ENCODE data around the gene TOM1L2.

TOM1L2 gene

DNA sequence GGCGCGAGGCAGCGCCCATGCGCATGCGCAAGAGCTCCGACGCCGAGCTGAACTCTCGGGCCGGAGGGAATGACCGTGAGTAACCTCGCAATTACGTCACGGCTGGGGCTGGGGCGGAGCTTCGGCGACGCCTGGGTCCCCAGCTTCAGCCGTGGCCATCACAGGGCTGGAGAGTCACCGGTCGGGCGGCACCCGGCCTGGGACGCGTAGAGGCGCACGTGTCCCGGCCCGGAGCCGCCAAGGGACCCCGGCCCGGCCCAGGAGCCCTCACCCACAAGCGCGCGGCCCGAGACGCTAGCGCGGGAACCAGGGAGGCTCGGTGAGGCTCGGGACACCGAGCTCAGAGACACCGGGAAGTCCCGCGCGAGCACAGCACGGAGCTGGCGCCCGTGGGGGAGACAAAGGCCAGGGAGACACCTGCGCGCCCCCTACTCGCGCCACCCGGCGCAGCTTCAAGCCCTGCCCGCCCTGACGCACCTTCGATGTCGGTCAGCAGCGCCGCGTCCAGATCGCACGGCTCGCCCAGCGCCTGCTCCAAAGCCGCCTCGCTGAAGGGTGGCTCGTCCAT, 135.9 kb downstream of the TOM1L2 start:
- peaks cover 46% of the 10 kb centered on the region for H4K20me1 ChIP-seq
- peaks cover 92% of the 10 kb centered on the region for H3K4me1 ChIP-seq
- peak overlapping the region; percentile 100 for H3K4me3 ChIP-seq
- peak overlapping the region; percentile 100 for H3K4me2 ChIP-seq
- H3K9ac ChIP-seq = peak overlapping the region; percentile 100
- no peaks in the 10 kb centered on the region for H3K9me3 ChIP-seq
- H3K27me3 ChIP-seq = no peaks in the 10 kb centered on the region
- H3K27ac ChIP-seq = peak overlapping the region; percentile 100
- peak; percentile 38; the same call in 1 of the 2 replicates for TF ChIP-seq Cebpa-rat (IDR thresholded peaks at IDR 0.05)
- H3K36me3 ChIP-seq = peaks cover 26% of the 10 kb centered on the region

DNA sequence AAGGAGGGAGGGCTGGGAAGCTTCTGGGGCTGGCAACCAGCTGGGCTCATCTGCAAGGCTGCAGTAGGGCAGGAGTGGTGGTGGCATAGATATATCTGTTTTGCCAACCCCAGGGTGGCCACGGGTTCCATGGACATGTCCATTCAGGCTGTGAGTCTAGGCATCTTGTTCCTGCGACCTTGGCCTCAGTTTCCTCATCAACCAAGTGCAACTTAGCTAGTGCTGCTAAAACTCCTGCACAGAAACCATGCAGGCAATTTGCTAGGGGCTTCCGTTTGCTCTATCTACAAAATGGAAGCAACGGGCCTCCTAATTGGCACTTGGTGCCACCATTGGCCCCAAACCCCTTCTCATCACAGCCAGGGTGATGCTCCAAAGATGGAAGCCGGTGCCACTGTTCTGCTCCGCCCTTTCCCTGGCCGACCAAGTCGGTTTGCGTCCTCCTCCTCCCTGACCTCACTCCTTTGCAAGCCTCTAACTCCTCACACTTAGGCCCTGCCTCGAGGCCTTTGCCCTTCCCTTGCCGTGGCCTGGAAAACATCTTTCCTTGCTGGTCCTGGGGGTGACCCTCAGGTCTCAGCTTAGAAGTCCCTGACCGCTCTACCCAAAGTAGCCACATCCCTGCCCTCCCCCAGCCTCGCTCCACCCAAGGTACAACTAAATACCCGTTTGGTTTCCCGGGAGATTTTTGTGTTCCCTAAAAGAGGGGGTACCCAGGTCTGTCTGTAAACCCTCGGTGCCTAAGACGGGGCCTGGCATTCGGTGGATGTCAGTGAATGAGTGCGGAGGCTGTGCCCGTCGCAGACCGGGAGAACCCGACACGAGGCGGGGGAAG, 136.6 kb downstream of the TOM1L2 start:
- peaks cover 92% of the 10 kb centered on the region for H3K4me1 ChIP-seq
- no peak for TF ChIP-seq Cebpa-rat (IDR thresholded peaks at IDR 0.05)
- peak overlapping the region; percentile 100 for H3K9ac ChIP-seq
- peak overlapping the region; percentile 100 for H3K27ac ChIP-seq
- H3K4me2 ChIP-seq = peak overlapping the region; percentile 100
- H3K27me3 ChIP-seq = no peaks in the 10 kb centered on the region
- H4K20me1 ChIP-seq = peaks cover 53% of the 10 kb centered on the region
- peak overlapping the region; percentile 100 for H3K4me3 ChIP-seq
- H3K9me3 ChIP-seq = no peaks in the 10 kb centered on the region
- H3K36me3 ChIP-seq = peaks cover 33% of the 10 kb centered on the region

DNA sequence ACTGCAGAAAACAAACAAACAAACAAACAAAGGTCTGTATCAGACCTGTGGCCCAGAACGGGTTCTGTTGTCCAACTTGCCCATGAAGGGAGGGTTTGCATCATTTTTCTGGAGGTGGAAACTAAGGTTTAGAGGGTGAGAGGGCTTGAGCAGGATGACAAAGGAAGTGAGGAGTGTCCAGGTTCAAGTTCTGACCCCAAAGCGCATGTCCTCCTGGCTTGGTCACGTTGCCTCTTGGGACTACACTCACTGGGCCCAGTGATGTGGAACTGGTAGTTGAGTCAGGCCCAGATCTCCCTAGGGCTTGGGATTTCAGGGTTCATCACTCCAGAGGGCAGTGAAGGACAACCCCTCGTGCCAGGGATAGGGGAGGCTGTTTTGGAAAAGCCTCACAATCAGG, 137.2 kb downstream of the TOM1L2 start:
- H4K20me1 ChIP-seq = peaks cover 59% of the 10 kb centered on the region
- peak overlapping the region; percentile 100 for H3K27ac ChIP-seq
- H3K27me3 ChIP-seq = no peaks in the 10 kb centered on the region
- H3K36me3 ChIP-seq = peaks cover 39% of the 10 kb centered on the region
- peaks cover 92% of the 10 kb centered on the region for H3K4me1 ChIP-seq
- peak overlapping the region; percentile 100 for H3K4me3 ChIP-seq
- no peak for TF ChIP-seq Cebpa-rat (IDR thresholded peaks at IDR 0.05)
- H3K4me2 ChIP-seq = peak overlapping the region; percentile 100
- no peaks in the 10 kb centered on the region for H3K9me3 ChIP-seq
- peak overlapping the region; percentile 100 for H3K9ac ChIP-seq

DNA sequence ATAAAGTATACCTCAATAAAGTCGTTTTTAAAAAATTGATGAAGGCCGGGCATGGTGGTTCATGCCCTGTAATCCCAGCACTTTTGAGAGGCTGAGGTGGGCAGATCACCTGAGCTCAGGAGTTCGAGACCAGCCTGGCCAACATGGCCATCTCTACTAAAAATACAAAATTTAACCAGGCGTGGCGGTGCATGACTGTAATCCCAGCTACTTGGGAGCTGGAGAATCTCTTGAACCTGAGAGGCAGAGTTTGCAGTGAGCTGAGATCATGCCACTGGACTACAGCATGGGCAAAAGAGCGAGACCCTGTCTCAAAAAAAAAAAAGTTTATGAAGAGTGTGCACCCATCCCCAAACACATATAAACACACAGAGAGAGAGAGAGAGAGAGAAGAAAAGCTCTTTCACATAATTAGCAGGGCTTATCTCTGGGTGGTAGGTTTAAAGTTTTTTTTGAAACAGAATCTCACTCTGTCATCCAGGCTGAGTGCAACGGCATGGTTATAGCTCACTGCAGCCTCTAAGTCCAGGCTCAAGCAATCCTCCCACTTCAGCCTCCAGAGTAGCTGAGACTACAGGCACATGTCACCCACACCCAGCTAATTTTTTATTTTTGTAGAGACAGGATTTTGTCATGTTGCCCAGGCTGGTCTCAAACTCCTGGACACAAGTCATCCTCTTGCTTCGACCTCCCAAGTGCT, 138.4 kb downstream of the TOM1L2 start:
- peak overlapping the region; percentile 100 for H3K27ac ChIP-seq
- TF ChIP-seq Cebpa-rat (IDR thresholded peaks at IDR 0.05) = no peak
- H3K27me3 ChIP-seq = no peaks in the 10 kb centered on the region
- H3K4me3 ChIP-seq = peak overlapping the region; percentile 100
- H3K4me2 ChIP-seq = peak overlapping the region; percentile 100
- no peaks in the 10 kb centered on the region for H3K9me3 ChIP-seq
- H3K4me1 ChIP-seq = peaks cover 91% of the 10 kb centered on the region
- H3K36me3 ChIP-seq = peaks cover 48% of the 10 kb centered on the region
- peak overlapping the region; percentile 100 for H3K9ac ChIP-seq
- peaks cover 71% of the 10 kb centered on the region for H4K20me1 ChIP-seq

DNA sequence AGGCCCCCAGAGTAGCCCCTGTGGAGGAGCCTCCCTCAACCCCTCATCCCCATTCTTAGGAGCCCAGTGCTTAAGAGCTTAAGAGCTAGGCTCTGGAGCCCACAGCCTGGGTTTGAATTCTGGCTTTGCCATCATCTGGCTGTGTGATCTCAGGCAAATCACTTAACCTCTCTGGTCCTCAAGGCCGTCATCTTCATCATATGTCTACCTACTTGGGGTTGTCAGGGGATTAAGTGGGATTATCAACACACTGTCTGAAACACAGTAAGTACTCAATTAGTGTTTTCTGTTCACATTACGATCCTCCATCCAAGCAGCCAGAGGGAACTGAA, 140.2 kb downstream of the TOM1L2 start:
- Histone ChIP-seq H3K4me1 (peaks cover 91% of the 10 kb centered on the region), H3K36me3 (peaks cover 66% of the 10 kb centered on the region), H3K9me3 (no peaks in the 10 kb centered on the region), H3K27me3 (no peaks in the 10 kb centered on the region), H3K4me3 (no peak overlapping the region), H4K20me1 (peaks cover 89% of the 10 kb centered on the region), H3K4me2 (peak overlapping the region; percentile 100), H3K27ac (peak overlapping the region; percentile 62), H3K9ac (peak overlapping the region; percentile 48; the same call in 1 of the 2 replicates)
- no peak for TF ChIP-seq Cebpa-rat (IDR thresholded peaks at IDR 0.05)

DNA sequence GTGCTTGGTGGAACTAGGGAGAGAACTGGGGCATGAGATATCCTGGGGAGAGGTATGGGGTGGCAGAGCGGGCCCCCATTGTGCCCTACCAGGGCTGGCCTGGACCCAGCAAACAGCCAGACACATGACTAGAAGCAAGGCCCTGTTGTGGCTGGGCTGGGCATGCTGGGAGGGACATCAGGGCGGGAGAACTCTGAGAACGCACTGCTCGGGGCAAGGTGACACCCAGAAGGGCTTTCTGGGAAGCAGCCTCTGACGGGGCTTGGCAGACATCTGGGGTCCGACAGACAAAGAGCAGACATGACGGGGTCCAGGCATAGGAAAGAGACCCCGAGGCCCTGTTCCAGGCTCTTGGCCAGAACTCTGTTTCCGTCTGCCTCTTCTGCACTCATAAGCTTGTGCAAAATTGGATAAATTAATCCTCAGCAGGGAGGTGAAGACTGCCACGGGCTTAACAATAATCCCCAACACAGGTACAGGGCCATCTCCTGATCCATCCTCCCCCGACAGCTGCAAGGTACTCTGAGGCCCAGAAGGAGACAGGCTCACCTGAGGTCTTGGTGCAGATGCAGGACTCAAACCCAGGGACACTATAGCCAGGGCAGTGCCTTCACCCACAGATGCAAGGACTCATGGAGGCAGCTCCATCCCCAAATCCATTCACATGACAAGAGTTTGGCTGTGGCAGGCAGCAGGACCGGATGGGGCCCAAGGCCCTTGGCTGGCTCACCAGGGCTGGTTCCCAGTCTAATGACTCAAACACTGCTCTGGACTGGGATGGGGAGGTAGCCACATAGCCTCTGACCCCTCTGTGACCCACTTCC, 140.8 kb downstream of the TOM1L2 start:
- TF ChIP-seq Cebpa-rat (IDR thresholded peaks at IDR 0.05) = no peak
- Histone ChIP-seq H3K9ac (peak overlapping the region; percentile 48; the same call in 1 of the 2 replicates), H4K20me1 (peaks cover 95% of the 10 kb centered on the region), H3K27ac (peak overlapping the region; percentile 62), H3K36me3 (peaks cover 71% of the 10 kb centered on the region), H3K4me1 (peaks cover 95% of the 10 kb centered on the region), H3K4me3 (no peak overlapping the region), H3K27me3 (no peaks in the 10 kb centered on the region), H3K4me2 (peak overlapping the region; percentile 100), H3K9me3 (no peaks in the 10 kb centered on the region)

DNA sequence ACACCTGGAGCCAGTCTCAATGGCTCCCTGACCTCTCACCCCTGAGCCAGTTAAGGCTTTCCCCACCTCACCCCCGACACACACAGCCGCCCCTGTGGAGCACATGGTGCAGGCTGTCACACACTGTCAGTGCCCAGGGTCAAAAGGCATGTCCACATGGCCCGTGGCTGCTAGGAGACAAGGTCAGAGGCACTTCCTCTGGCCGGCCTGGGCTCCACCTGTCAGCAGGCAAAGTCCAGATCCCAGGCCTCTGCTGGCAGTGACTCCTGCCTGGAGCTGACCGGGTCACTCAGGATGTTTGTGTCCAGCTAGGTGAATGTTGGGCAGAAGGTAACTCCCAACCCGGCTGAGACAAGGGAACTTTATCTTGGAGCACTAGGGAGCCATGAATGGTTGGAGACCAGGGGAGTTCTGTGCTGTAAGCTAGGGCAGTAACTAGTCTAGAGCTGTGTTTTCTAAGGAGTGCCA, 141.4 kb downstream of the TOM1L2 start:
- H3K27ac ChIP-seq = peak overlapping the region; percentile 62
- no peak for TF ChIP-seq Cebpa-rat (IDR thresholded peaks at IDR 0.05)
- H3K36me3 ChIP-seq = peaks cover 71% of the 10 kb centered on the region
- H3K4me2 ChIP-seq = peak overlapping the region; percentile 100
- peaks cover 99% of the 10 kb centered on the region for H3K4me1 ChIP-seq
- H4K20me1 ChIP-seq = peaks cover 100% of the 10 kb centered on the region
- no peaks in the 10 kb centered on the region for H3K27me3 ChIP-seq
- H3K4me3 ChIP-seq = no peak overlapping the region
- H3K9ac ChIP-seq = 0 out of 2 replicates have a peak overlapping the region, but pooled peaks have one; percentile 48
- H3K9me3 ChIP-seq = no peaks in the 10 kb centered on the region

DNA sequence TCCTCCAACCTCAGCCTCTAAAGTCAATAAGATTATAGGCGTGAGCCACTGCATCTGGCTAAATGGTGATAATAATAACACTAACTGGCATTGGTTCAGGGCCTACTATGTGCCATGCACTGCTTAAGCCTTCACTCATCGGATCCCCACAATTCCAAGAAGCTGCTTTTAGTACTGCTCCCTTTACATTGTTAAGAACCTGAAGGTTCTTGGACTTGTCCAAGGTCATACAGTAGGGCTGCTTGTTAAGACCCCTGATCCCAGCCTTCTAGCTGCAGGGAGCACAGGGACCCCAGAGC, 142.0 kb downstream of the TOM1L2 start:
- Histone ChIP-seq H3K27me3 (no peaks in the 10 kb centered on the region), H3K9ac (0 out of 2 replicates have a peak overlapping the region, but pooled peaks have one; percentile 48), H3K4me3 (no peak overlapping the region), H4K20me1 (peaks cover 98% of the 10 kb centered on the region), H3K4me1 (peaks cover 99% of the 10 kb centered on the region), H3K27ac (peak overlapping the region; percentile 62), H3K4me2 (peak overlapping the region; percentile 100), H3K9me3 (no peaks in the 10 kb centered on the region), H3K36me3 (peaks cover 67% of the 10 kb centered on the region)
- no peak for TF ChIP-seq Cebpa-rat (IDR thresholded peaks at IDR 0.05)

Measured in BLaER1 (cell line).